ENCODE data around the gene FAM50A.

- TF ChIP-seq, protein P1, sequence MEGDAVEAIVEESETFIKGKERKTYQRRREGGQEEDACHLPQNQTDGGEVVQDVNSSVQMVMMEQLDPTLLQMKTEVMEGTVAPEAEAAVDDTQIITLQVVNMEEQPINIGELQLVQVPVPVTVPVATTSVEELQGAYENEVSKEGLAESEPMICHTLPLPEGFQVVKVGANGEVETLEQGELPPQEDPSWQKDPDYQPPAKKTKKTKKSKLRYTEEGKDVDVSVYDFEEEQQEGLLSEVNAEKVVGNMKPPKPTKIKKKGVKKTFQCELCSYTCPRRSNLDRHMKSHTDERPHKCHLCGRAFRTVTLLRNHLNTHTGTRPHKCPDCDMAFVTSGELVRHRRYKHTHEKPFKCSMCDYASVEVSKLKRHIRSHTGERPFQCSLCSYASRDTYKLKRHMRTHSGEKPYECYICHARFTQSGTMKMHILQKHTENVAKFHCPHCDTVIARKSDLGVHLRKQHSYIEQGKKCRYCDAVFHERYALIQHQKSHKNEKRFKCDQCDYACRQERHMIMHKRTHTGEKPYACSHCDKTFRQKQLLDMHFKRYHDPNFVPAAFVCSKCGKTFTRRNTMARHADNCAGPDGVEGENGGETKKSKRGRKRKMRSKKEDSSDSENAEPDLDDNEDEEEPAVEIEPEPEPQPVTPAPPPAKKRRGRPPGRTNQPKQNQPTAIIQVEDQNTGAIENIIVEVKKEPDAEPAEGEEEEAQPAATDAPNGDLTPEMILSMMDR (IDR thresholded peaks at IDR 0.05) = no peak
- TF ChIP-seq EP300 (IDR thresholded peaks at IDR 0.05; ENCODE audit: low read depth) (no peak), POLR2A (IDR thresholded peaks at IDR 0.05) (peak; percentile 24), POLR2AphosphoS5 (IDR thresholded peaks at IDR 0.05) (no peak)
Measured at GRCh38 chrX:154408659-154409221, 35.2 kb upstream of the FAM50A start.
